Activated CD4-positive, alpha-beta T cell treated with anti-CD3 and anti-CD28 coated beads for 36 hours (primary cell): ENCODE measurements around the gene SLC9A7. TPM values are rescaled to one million over a fixed set of nuclear protein-coding genes. Genes with fewer than 3 reads are reported as not detected.

Experiments
- ATAC-seq: fragments of 200-7000 bp; cut with Tn5 transposase; one replicate; pipeline ENCODE4 v1.10.0; 2021; ENCODE audit warnings: mild to moderate bottlenecking, moderate library complexity
- CTCF ChIA-PET: fragments of 350-600 bp; sonication (Branson Sonifier 250); formaldehyde crosslinking; loops from one replicate; lab custom pipeline; 2021; ENCODE audit warnings: antibody characterized with exemption; lab: Charles Lee
- POLR2A ChIA-PET: fragments of 350-600 bp; sonication (Branson Sonifier 250); formaldehyde crosslinking; loops from one replicate; lab custom pipeline; 2021; ENCODE audit warnings: antibody characterized with exemption, inconsistent platforms; lab: Charles Lee
- DNase-seq: peaks from one replicate; pipeline ENCODE4 v3.0.0-alpha.2; 2020
- H3K27ac Mint-ChIP-seq: one replicate; pipeline ENCODE4 v1.8.0; 2021; ENCODE audit warnings: mixed read lengths
- H3K27me3 Mint-ChIP-seq: one replicate; pipeline ENCODE4 v1.8.0; 2021; ENCODE audit warnings: mixed read lengths
- H3K36me3 Mint-ChIP-seq: one replicate; pipeline ENCODE4 v1.8.0; 2021; ENCODE audit warnings: low read depth, mixed read lengths
- H3K4me1 Mint-ChIP-seq: one replicate; pipeline ENCODE4 v1.8.0; 2021; ENCODE audit warnings: mixed read lengths
- H3K4me3 Mint-ChIP-seq: one replicate; pipeline ENCODE4 v1.8.0; 2021; ENCODE audit warnings: mild to moderate bottlenecking, moderate library complexity, mixed read lengths
- H3K9me3 Mint-ChIP-seq: one replicate; pipeline ENCODE4 v1.8.0; 2021; ENCODE audit warnings: low read depth, mixed read lengths
- intact Hi-C, 2 experiments: fragments of 100-400 bp; cut with DNase I in 1 of 2; cut with micrococcal nuclease in 1 of 2; formaldehyde crosslinking; loops; one replicate each; pipeline versions ENCODE4 v1.14.2 to v1.15.1; 2022 to 2024; cut with DNase I, micrococcal nuclease
- total RNA-seq, 2 experiments: library from RNA; stranded (reverse); gene quantifications; one replicate each; pipeline ENCODE4 v1.2.3, GENCODE V29; 2021

SLC9A7 gene
- total RNA-seq, 2 experiments from 2014 or later = 16.3 to 19.2 TPM

DNA sequence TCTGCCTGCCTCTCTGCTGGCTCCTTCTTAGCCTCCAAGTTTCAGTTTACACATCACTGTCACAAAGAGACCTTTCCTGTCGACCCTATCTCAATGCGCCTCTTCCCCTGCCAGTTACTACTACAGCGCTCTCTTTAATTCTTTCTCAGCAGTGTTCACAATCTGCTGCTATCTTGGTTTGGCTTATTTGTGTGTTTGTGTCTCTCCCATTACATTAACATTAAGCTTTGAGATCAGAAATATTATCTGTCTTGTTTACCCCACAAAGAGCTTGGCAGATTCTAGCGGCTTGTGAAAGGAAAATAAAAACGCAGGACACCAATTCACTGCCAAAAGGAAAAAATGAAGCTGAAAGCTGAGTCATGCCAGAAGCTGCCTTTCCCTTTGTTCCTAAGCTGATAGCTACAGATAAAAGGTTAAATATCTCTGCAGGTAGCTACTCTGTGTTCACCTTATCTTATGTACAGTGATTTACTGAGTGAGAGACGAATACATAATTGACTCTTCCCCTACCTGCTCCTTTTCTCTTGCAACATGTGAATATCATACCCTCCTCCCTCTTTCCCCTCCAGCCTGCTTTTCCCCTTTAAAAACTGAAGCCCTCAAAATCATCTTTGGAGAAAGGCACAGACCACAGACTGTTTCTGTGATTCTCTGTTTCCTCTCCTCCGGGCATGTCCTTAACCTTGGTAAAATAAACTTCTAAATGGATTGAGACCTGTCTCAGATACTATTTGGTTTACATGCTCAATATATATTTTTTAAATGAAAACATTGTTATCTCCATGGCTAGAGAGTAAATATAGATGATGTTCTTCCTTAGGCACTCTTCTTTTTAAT lies 19.3 kb upstream of the SLC9A7 start:
- CTCF ChIA-PET = interaction anchor here (0.6 to 2.1 kb wide), 3 partner anchors 18 to 794 kb away, joined by 3 to 8 read pairs (median 3); no protein-coding TSS in a partner anchor
- POLR2A ChIA-PET = no interaction called here
- Mint-ChIP-seq H3K27ac (peak overlapping the region; percentile 47), H3K36me3 (no peaks in the 10 kb centered on the region), H3K27me3 (peaks cover 3% of the 10 kb centered on the region), H3K9me3 (no peaks in the 10 kb centered on the region), H3K4me3 (no peak overlapping the region), H3K4me1 (peaks cover 17% of the 10 kb centered on the region)
- intact Hi-C loops = no loop called here
- no peak for DNase-seq
- no peak for ATAC-seq

DNA sequence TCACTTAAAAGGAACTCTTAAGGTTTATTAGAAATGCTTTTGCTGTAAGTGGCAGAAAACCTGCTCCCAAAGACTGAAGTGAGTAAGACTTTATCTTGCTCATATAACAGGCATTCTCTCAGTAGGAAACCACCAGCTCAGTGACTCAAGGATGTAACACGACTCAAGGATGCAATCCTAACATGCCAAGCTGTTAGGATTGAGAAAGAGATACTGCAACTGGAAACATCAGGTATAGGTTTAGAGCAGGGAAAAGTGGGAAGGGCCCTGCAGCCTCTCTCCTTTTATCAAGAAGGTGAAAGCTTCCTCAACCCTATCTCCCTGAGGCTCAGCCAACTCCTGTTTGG lies 11.9 kb upstream of the SLC9A7 start:
- H3K27me3 Mint-ChIP-seq = no peaks in the 10 kb centered on the region
- ATAC-seq = no peak
- ChIA-PET CTCF (interaction anchor here (0.9 to 1.4 kb wide), 3 partner anchors 12 to 338 kb away, joined by 3 to 5 read pairs (median 3); partner anchors contain the start of gene SLC9A7), POLR2A (no interaction called here)
- no peak overlapping the region for H3K4me3 Mint-ChIP-seq
- H3K9me3 Mint-ChIP-seq = no peaks in the 10 kb centered on the region
- no peaks in the 10 kb centered on the region for H3K36me3 Mint-ChIP-seq
- intact Hi-C loops = no loop called here
- no peak overlapping the region for H3K27ac Mint-ChIP-seq
- H3K4me1 Mint-ChIP-seq = no peaks in the 10 kb centered on the region
- DNase-seq = no peak

DNA sequence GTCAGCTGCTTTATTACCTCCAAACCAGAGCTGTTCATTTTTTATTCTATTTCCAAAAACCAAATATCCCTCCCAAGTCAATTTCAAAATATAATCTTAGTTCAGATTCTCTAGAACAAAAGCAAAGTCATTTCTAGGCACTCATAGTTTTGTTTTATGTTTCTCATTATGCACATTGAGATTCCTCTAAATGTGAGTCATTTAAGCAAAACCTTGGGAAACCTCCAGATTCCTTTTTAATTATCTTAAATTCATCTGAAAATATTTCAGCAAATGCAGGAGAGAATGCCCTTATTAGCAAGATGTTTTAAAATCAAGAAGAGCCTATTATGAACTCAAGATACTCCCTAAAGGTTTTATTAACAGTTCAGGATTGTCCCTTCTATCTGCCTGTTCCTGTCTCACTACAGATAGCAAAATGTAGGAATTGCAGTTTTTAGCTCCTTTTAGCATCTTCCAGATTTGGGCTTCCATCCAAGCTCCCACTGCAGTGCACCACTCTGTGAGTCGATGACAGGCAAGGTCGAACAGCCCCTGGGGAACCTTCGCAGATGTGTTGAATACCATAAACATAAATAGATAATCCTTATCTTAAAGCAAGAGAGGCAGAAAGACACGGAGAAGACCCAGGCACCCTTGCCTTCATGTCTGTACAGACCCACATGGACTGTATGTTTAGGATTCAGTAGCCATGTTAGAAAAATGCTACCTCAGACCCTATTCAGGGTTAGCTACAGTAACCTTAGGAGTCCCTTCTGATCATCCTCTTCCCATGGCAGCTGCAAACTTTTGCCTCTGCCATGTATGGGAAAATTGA lies 11.3 kb upstream of the SLC9A7 start:
- ChIA-PET POLR2A (no interaction called here), CTCF (interaction anchor here (0.6 to 1.6 kb wide), 5 partner anchors 12 to 26 kb away, joined by 3 to 7 read pairs (median 3); partner anchors contain the start of gene SLC9A7)
- no peaks in the 10 kb centered on the region for H3K4me1 Mint-ChIP-seq
- intact Hi-C loops = no loop called here
- no peaks in the 10 kb centered on the region for H3K27me3 Mint-ChIP-seq
- no peaks in the 10 kb centered on the region for H3K36me3 Mint-ChIP-seq
- no peak overlapping the region for H3K4me3 Mint-ChIP-seq
- H3K9me3 Mint-ChIP-seq = no peaks in the 10 kb centered on the region
- no peak overlapping the region for H3K27ac Mint-ChIP-seq
- DNase-seq (no peak), ATAC-seq (no peak)

DNA sequence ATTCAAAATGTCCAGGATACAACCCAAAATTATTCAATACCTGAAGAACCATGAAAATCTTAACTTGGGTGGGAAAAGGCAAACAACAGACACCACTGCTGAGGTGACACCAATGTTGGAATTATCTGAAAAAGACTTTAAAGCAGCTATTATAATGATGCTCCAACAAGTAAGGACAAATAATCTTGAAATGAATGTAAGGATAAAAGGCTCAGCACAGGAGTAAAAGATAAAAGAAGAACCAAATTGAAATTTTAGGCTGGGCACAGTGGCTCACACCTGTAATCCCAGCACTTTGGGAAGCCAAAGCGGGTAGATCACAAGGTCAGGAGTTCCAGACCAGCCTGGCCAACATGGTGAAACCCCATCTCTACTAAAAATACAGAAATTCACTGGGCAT lies 4.0 kb upstream of the SLC9A7 start:
- CTCF ChIA-PET = interaction anchor here (1.3 kb wide), 1 partner anchor 33 kb away, joined by 5 read pairs; no protein-coding TSS in a partner anchor
- no peak for ATAC-seq
- Mint-ChIP-seq H3K27me3 (no peaks in the 10 kb centered on the region), H3K36me3 (peaks cover 2% of the 10 kb centered on the region), H3K4me3 (no peak overlapping the region), H3K9me3 (no peaks in the 10 kb centered on the region), H3K4me1 (peaks cover 5% of the 10 kb centered on the region), H3K27ac (no peak overlapping the region)
- no peak for DNase-seq
- intact Hi-C loops = no loop called here
- POLR2A ChIA-PET = no interaction called here

DNA sequence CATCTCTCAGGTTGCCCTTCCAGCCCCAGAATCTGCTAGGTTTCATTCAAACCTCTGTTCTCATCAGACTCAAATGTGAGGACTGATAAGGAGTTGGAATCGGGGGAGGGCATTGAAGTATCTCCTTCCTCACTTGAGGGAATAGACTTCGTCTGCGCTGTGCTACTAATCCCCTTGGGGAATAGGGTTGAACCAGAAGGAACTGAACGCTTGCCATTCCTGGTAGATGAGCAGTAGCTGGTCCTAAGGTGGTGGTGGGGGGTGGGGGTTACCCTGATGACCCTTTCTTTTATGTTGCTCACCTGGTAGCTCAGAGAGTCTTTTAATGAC lies 692 bp upstream of the SLC9A7 start:
- ChIA-PET POLR2A (no interaction called here), CTCF (interaction anchor here (0.7 to 4.5 kb wide), 4 partner anchors 12 to 223 kb away, joined by 3 to 27 read pairs (median 10); no protein-coding TSS in a partner anchor)
- ATAC-seq (peak; percentile 7), DNase-seq (no peak)
- Mint-ChIP-seq H3K4me1 (peaks cover 26% of the 10 kb centered on the region), H3K27ac (peak overlapping the region; percentile 74), H3K36me3 (peaks cover 6% of the 10 kb centered on the region), H3K9me3 (no peaks in the 10 kb centered on the region), H3K27me3 (no peaks in the 10 kb centered on the region), H3K4me3 (peak overlapping the region; percentile 74)
- intact Hi-C loops = loop anchor here (1.0 to 5.0 kb wide), 10 partner anchors 33 to 333 kb away; partner anchors contain the start of gene RP2 (in 1 of the 2)

DNA sequence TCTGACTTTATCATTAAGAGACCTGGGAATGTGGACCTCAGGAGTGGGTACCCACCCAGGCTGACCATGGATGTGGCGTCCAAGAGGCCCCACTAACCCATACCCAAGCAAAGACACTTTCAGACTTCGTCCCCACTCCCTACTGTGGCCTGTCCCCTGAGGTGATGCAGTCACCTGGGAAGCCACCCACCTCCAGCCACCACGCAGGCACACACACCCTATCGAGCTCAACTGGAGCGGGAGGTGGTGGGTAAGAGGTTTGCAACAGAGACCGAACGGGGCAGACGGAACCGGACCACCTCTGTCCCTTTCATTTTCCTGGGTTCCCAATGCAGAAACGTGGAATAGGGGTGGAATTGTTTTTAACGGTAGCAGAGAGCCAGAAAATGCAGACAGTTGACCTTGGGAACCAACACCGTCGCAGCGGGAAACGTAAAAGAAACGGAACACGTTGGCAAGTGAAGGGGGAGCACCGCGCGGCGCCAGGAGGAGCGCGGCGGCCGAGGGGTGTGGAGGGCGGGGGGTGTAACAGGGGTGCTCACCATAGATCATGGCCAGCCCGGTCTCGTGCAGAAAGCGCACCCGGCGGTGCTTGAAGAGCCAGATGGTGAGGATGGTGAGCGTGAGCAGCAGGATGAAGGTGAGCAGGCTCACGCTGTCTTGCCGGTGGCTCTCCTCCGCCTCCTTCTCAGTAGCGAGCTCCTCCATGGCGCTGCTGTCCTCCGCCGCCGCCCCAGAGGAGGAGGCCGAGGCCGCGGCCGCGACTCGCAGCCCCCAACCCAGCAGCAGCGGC lies 559 bp downstream of the SLC9A7 start:
- Mint-ChIP-seq H3K4me3 (peak overlapping the region; percentile 92), H3K4me1 (peaks cover 28% of the 10 kb centered on the region), H3K27me3 (no peaks in the 10 kb centered on the region), H3K9me3 (no peaks in the 10 kb centered on the region), H3K36me3 (peaks cover 6% of the 10 kb centered on the region), H3K27ac (peak overlapping the region; percentile 91)
- peak; percentile 39 for ATAC-seq
- peak; percentile 52 for DNase-seq
- POLR2A ChIA-PET = interaction anchor here (0.6 kb wide), 1 partner anchor 185 kb away, joined by 3 read pairs; no protein-coding TSS in a partner anchor
- intact Hi-C loops = loop anchor here (2.0 to 5.0 kb wide), 6 partner anchors 44 to 334 kb away; no protein-coding TSS in a partner anchor
- CTCF ChIA-PET = interaction anchor here (0.6 to 4.5 kb wide), 8 partner anchors 12 to 1395 kb away, joined by 3 to 17 read pairs (median 3); no protein-coding TSS in a partner anchor

DNA sequence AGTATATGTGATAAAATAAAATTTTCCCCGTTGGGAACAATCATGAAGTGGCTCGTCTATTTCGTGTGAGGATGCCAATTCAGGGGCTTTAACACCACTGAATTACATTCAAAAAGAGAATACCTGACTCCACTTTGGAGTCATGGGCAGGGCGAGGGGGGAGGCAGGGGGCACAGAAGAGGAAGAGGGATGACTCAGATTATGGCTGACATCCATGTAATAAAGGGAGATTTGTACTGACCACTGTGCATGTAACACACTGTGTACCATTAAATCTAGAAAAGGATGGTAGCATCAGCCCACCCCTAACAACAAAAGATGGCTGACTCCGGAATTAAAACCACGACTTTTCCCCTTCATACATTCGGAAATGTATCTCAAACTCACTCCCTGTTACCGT lies 1.3 kb downstream of the SLC9A7 start:
- no peak for ATAC-seq
- ChIA-PET POLR2A (no interaction called here), CTCF (interaction anchor here (0.6 to 4.5 kb wide), 4 partner anchors 34 to 202 kb away, joined by 3 to 17 read pairs (median 8); no protein-coding TSS in a partner anchor)
- peak; percentile 8 for DNase-seq
- intact Hi-C loops = loop anchor here (5.0 kb wide), 2 partner anchors 70 to 335 kb away; no protein-coding TSS in a partner anchor
- peaks cover 6% of the 10 kb centered on the region for H3K36me3 Mint-ChIP-seq
- no peaks in the 10 kb centered on the region for H3K27me3 Mint-ChIP-seq
- H3K4me1 Mint-ChIP-seq = peaks cover 28% of the 10 kb centered on the region
- peak overlapping the region; percentile 92 for H3K4me3 Mint-ChIP-seq
- H3K27ac Mint-ChIP-seq = peak overlapping the region; percentile 91
- no peaks in the 10 kb centered on the region for H3K9me3 Mint-ChIP-seq

DNA sequence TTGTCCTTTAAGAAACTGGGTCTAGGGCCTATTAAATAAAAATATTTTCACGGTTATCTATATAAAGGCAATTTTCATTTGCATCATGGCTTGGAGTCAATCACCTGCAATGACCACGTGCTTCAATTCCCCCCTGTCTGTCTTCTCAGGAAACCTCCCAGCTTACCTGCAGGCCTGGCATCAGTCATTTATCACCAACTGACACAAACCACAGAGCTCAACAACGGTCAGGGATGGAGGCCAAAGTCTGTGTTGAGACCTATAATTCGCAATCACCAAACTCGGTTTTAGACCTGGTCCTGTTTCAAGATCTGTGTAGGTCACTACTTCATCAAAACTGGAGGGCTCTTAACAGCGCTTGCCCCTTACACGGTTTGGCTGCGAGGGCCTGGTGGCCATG lies 1.9 kb downstream of the SLC9A7 start:
- H3K27me3 Mint-ChIP-seq = no peaks in the 10 kb centered on the region
- intact Hi-C loops = loop anchor here (5.0 kb wide), 2 partner anchors 70 to 335 kb away; no protein-coding TSS in a partner anchor
- DNase-seq (no peak), ATAC-seq (no peak)
- H3K4me1 Mint-ChIP-seq = peaks cover 28% of the 10 kb centered on the region
- peaks cover 6% of the 10 kb centered on the region for H3K36me3 Mint-ChIP-seq
- ChIA-PET POLR2A (no interaction called here), CTCF (no interaction called here)
- no peaks in the 10 kb centered on the region for H3K9me3 Mint-ChIP-seq
- H3K4me3 Mint-ChIP-seq = peak overlapping the region; percentile 92
- peak overlapping the region; percentile 19 for H3K27ac Mint-ChIP-seq

DNA sequence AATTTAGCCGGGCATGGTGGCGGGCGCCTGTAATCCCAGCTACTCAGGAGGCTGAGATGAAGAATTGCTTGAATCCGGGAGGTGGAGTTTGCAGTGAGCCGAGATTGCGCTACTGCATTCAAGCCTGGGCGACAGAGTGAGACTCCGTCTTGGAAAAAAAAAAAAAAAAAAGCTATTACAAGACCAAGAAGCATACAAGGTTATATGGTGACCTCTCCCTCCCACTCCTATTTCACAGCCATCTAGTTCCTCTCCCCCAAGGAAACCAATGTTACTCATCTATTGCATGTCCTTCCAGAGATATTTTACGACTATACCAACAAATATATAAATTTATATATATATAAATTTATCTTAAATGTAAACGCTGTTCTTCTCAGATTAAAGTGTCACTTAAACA lies 3.2 kb downstream of the SLC9A7 start:
- intact Hi-C loops = loop anchor here (5.0 kb wide), 2 partner anchors 68 to 337 kb away; no protein-coding TSS in a partner anchor
- CTCF ChIA-PET = interaction anchor here (2.2 kb wide), 1 partner anchor 41 kb away, joined by 8 read pairs; no protein-coding TSS in a partner anchor
- Mint-ChIP-seq H3K27me3 (no peaks in the 10 kb centered on the region), H3K27ac (no peak overlapping the region), H3K4me1 (peaks cover 28% of the 10 kb centered on the region), H3K4me3 (no peak overlapping the region), H3K9me3 (no peaks in the 10 kb centered on the region), H3K36me3 (peaks cover 6% of the 10 kb centered on the region)
- DNase-seq = no peak
- ATAC-seq = no peak
- POLR2A ChIA-PET = no interaction called here

DNA sequence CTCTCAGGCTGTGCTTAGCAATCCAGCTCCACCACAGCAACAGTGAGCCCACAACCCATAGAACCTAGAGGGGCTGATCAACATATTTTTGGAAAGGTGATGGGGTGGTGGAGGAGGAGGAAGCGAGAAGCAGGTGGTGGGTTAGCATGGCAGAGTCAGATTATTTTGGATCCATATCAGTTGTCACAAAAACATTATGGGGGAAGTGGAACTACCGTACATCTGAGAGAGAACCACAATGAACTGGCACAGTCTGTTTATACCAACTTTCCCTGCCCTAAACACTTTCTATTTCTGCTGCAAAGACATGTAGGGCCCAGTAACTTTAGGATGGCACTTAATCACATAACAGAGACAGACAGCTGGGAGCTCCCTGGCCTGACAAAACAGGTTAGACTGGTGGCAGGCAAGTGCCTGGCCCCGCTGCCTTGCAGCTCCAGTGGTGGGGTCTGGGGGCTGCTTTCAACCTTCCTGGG lies 4.3 kb downstream of the SLC9A7 start:
- Mint-ChIP-seq H3K27me3 (no peaks in the 10 kb centered on the region), H3K4me1 (peaks cover 26% of the 10 kb centered on the region), H3K4me3 (peak overlapping the region; percentile 9), H3K9me3 (no peaks in the 10 kb centered on the region), H3K36me3 (peaks cover 6% of the 10 kb centered on the region), H3K27ac (no peak overlapping the region)
- ChIA-PET POLR2A (interaction anchor here (0.6 kb wide), 1 partner anchor 354 kb away, joined by 3 read pairs; no protein-coding TSS in a partner anchor), CTCF (interaction anchor here (0.7 to 2.2 kb wide), 2 partner anchors 42 to 48 kb away, joined by 5 to 8 read pairs; no protein-coding TSS in a partner anchor)
- DNase-seq = peak; percentile 3
- intact Hi-C loops = loop anchor here (5.0 kb wide), 2 partner anchors 67 to 338 kb away; no protein-coding TSS in a partner anchor
- no peak for ATAC-seq
